HUES48 (cell line): ENCODE measurements around the gene GREB1.

Experiments used
- H3K27ac ChIP-seq: one replicate; pipeline ENCODE4 v1.7.0; 2013; ENCODE audit warnings: low read depth, low read length, inconsistent platforms
- H3K27me3 ChIP-seq: 2 replicates; pipeline ENCODE4 v1.6.1; 2013; ENCODE audit warnings: mild to moderate bottlenecking, low read length; ENCODE audit not compliant: control insufficient read depth, insufficient read depth
- H3K36me3 ChIP-seq: 2 replicates; pipeline ENCODE4 v1.6.1; 2013; ENCODE audit warnings: low read length; ENCODE audit not compliant: control insufficient read depth, insufficient read depth
- H3K4me1 ChIP-seq: 2 replicates; pipeline ENCODE4 v1.6.1; 2013; ENCODE audit warnings: mild to moderate bottlenecking, low read length; ENCODE audit not compliant: control insufficient read depth, insufficient read depth
- H3K4me3 ChIP-seq: 2 replicates; pipeline ENCODE4 v1.5.1; 2013; ENCODE audit warnings: mild to moderate bottlenecking, low read depth, low read length
- H3K9ac ChIP-seq: 2 replicates; pipeline ENCODE4 v1.6.1; 2013; ENCODE audit warnings: mild to moderate bottlenecking, low read depth, low read length, moderate library complexity
- H3K9me3 ChIP-seq: 2 replicates; pipeline ENCODE4 v1.6.1; 2013; ENCODE audit warnings: low read length; ENCODE audit not compliant: control insufficient read depth, insufficient read depth

GREB1 gene

GRCh38 chr2:11633923-11634478, 100.2 kb downstream of the GREB1 start:
- Histone ChIP-seq H3K4me1 (no peaks in the 10 kb centered on the region), H3K27me3 (no peaks in the 10 kb centered on the region), H3K27ac (no peak overlapping the region), H3K4me3 (no peak overlapping the region), H3K36me3 (peaks cover 48% of the 10 kb centered on the region), H3K9me3 (no peaks in the 10 kb centered on the region), H3K9ac (no peak overlapping the region)

GRCh38 chr2:11634584-11634983, 100.7 kb downstream of the GREB1 start:
- Histone ChIP-seq H3K4me3 (no peak overlapping the region), H3K27ac (no peak overlapping the region), H3K4me1 (no peaks in the 10 kb centered on the region), H3K9me3 (no peaks in the 10 kb centered on the region), H3K36me3 (peaks cover 51% of the 10 kb centered on the region), H3K9ac (no peak overlapping the region), H3K27me3 (no peaks in the 10 kb centered on the region)

GRCh38 chr2:11635141-11635540, 101.3 kb downstream of the GREB1 start:
- Histone ChIP-seq H3K9ac (no peak overlapping the region), H3K4me3 (no peak overlapping the region), H3K4me1 (no peaks in the 10 kb centered on the region), H3K36me3 (peaks cover 51% of the 10 kb centered on the region), H3K9me3 (no peaks in the 10 kb centered on the region), H3K27ac (no peak overlapping the region), H3K27me3 (no peaks in the 10 kb centered on the region)

- H3K4me1 ChIP-seq, result no peaks in the 10 kb centered on the region
- peaks cover 48% of the 10 kb centered on the region for H3K36me3 ChIP-seq
Observed at GRCh38 chr2:11636593-11637295, 102.9 kb downstream of the GREB1 start.

GRCh38 chr2:11637546-11637945, 103.7 kb downstream of the GREB1 start:
- no peak overlapping the region for H3K27ac ChIP-seq
- no peak overlapping the region for H3K9ac ChIP-seq
- peaks cover 44% of the 10 kb centered on the region for H3K36me3 ChIP-seq

More at GRCh38 chr2:11636593-11637295, 102.9 kb downstream of the GREB1 start:
- no peaks in the 10 kb centered on the region for H3K9me3 ChIP-seq
- no peak overlapping the region for H3K27ac ChIP-seq
- no peak overlapping the region for H3K9ac ChIP-seq
- H3K4me3 ChIP-seq, result no peak overlapping the region
- H3K27me3 ChIP-seq, result no peaks in the 10 kb centered on the region

GRCh38 chr2:11639503-11639902, 105.7 kb downstream of the GREB1 start:
- H3K27me3 ChIP-seq, result no peaks in the 10 kb centered on the region

More at GRCh38 chr2:11637546-11637945, 103.7 kb downstream of the GREB1 start:
- no peaks in the 10 kb centered on the region for H3K27me3 ChIP-seq
- no peak overlapping the region for H3K4me3 ChIP-seq
- no peaks in the 10 kb centered on the region for H3K9me3 ChIP-seq
- H3K4me1 ChIP-seq, result no peaks in the 10 kb centered on the region

GRCh38 chr2:11640132-11640531, 106.3 kb downstream of the GREB1 start:
- Histone ChIP-seq H3K9me3 (no peaks in the 10 kb centered on the region), H3K4me1 (no peaks in the 10 kb centered on the region), H3K9ac (no peak overlapping the region), H3K27me3 (no peaks in the 10 kb centered on the region), H3K36me3 (peaks cover 26% of the 10 kb centered on the region), H3K27ac (no peak overlapping the region), H3K4me3 (no peak overlapping the region)

More at GRCh38 chr2:11639503-11639902, 105.7 kb downstream of the GREB1 start:
- Histone ChIP-seq H3K9me3 (no peaks in the 10 kb centered on the region), H3K4me3 (no peak overlapping the region), H3K27ac (no peak overlapping the region), H3K36me3 (peaks cover 32% of the 10 kb centered on the region), H3K9ac (no peak overlapping the region), H3K4me1 (no peaks in the 10 kb centered on the region)

- Histone ChIP-seq H3K27ac (no peak overlapping the region), H3K4me3 (no peak overlapping the region), H3K36me3 (peaks cover 21% of the 10 kb centered on the region; the same call in 1 of the 2 replicates), H3K4me1 (no peaks in the 10 kb centered on the region), H3K9ac (no peak overlapping the region), H3K27me3 (no peaks in the 10 kb centered on the region), H3K9me3 (no peaks in the 10 kb centered on the region)
Observed at GRCh38 chr2:11642972-11643371, 109.1 kb downstream of the GREB1 start.

- Histone ChIP-seq H3K27me3 (no peaks in the 10 kb centered on the region), H3K27ac (no peak overlapping the region), H3K4me1 (no peaks in the 10 kb centered on the region), H3K9ac (no peak overlapping the region), H3K4me3 (no peak overlapping the region), H3K36me3 (peaks cover 14% of the 10 kb centered on the region; the same call in 1 of the 2 replicates), H3K9me3 (no peaks in the 10 kb centered on the region)
Observed at GRCh38 chr2:11644293-11644692, 110.4 kb downstream of the GREB1 start.

GRCh38 chr2:11646530-11646929, 112.7 kb downstream of the GREB1 start:
- no peak overlapping the region for H3K4me3 ChIP-seq
- H3K4me1 ChIP-seq, result no peaks in the 10 kb centered on the region
- no peak overlapping the region for H3K27ac ChIP-seq

GRCh38 chr2:11647834-11648600, 114.2 kb downstream of the GREB1 start:
- Histone ChIP-seq H3K9me3 (no peaks in the 10 kb centered on the region), H3K9ac (no peak overlapping the region), H3K27me3 (no peaks in the 10 kb centered on the region; the same call in 1 of the 2 replicates), H3K4me3 (no peak overlapping the region), H3K4me1 (no peaks in the 10 kb centered on the region), H3K36me3 (no peaks in the 10 kb centered on the region), H3K27ac (no peak overlapping the region)

More at GRCh38 chr2:11646530-11646929, 112.7 kb downstream of the GREB1 start:
- Histone ChIP-seq H3K27me3 (no peaks in the 10 kb centered on the region), H3K36me3 (no peaks in the 10 kb centered on the region), H3K9me3 (no peaks in the 10 kb centered on the region), H3K9ac (no peak overlapping the region)
